ENCODE data around the gene HIRA. TPM values are rescaled to one million over a fixed set of nuclear protein-coding genes. Genes with fewer than 3 reads are reported as not detected.

The HIRA gene
- total and polyA plus RNA-seq, 9 of the 15 experiments (the other 6 are each of a cell fraction or from before 2014, with no cell fraction given) = 0.96 to 132 (median 58.4) TPM

- TF ChIP-seq MLX (CRISPR knock-in tag; conservative IDR thresholded peaks at IDR 0.05) (no peak), CEBPB (tag; IDR thresholded peaks at IDR 0.05) (no peak), L3MBTL2 (IDR thresholded peaks at IDR 0.05) (no peak), THRAP3 (IDR thresholded peaks at IDR 0.05; ENCODE audit: borderline replicate concordance) (no peak), NELFE (IDR thresholded peaks at IDR 0.05; ENCODE audit: insufficient read depth, insufficient read length) (no peak), STAT5A (IDR thresholded peaks at IDR 0.05; ENCODE audit: borderline replicate concordance, low read length) (no peak), RBM17 (IDR thresholded peaks at IDR 0.05; ENCODE audit: borderline replicate concordance, low read depth, low read length) (no peak), ZNF584 (CRISPR knock-in tag; IDR thresholded peaks at IDR 0.05; ENCODE audit: low read depth) (no peak), ILF3 (IDR thresholded peaks at IDR 0.05; ENCODE audit: borderline replicate concordance) (no peak), NR4A1 (CRISPR knock-in tag; IDR thresholded peaks at IDR 0.05) (no peak), NR4A1 (tag; IDR thresholded peaks at IDR 0.05) (no peak), TEAD4 (IDR thresholded peaks at IDR 0.05; ENCODE audit: low read length) (no peak), TEAD4 (CRISPR knock-in tag; IDR thresholded peaks at IDR 0.05; ENCODE audit: borderline replicate concordance) (no peak), BCL6 (CRISPR knock-in tag; IDR thresholded peaks at IDR 0.05) (no peak), TAF15 (IDR thresholded peaks at IDR 0.05; ENCODE audit: low read depth, low read length) (no peak), MNT (conservative IDR thresholded peaks at IDR 0.05) (no peak), TAL1 (IDR thresholded peaks at IDR 0.05) (no peak), REST (IDR thresholded peaks at IDR 0.05; ENCODE audit: borderline replicate concordance) (no peak), REST (CRISPR knock-in tag; IDR thresholded peaks at IDR 0.05; ENCODE audit: low read depth) (no peak)
- TF ChIP-seq, protein P1, sequence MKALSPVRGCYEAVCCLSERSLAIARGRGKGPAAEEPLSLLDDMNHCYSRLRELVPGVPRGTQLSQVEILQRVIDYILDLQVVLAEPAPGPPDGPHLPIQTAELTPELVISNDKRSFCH (CRISPR knock-in tag; IDR thresholded peaks at IDR 0.05) = no peak
- TF ChIP-seq, protein P1 (tag; IDR thresholded peaks at IDR 0.05) = no peak
Measured at GRCh38 chr22:19463008-19463407, 31.5 kb upstream of the HIRA start (continued).
